Measurements from ENCODE around the gene LHX1.

LHX1 gene

DNA sequence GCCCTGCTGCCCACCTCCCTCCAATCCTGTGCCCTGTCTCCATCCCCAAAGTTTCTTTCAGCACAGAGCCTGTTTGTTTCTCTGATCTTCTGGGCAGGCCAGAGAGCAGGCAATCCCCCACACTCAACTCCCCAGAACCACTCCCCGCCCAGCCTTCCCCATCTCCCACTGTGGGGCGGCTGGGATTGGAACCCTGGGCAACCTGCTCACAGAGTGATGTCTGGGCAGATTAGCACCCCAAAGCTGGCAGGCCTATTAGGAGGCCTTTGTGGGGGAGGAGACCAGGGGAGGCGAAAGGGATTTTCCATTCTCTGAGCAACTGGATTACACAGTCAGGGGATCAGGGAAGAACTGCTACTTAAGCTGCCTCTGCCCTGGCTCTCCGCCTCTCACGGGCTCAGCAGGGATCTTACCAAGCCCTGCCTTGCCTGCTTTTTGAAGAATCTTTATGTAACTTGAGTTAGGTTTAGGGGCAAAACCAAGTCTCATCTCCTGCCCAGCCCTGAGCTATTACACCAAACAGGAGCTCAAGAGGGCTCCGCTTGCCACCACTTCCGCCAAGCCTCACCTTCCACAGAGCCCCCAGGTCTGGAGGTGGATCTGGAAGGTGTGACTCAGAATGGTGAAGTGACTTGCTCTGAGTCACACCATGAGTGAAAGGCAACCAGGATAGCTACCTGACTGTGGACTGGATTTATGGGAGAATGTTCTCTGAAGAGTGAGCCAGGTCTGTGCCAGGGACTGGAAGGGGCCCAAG lies 16.0 kb upstream of the LHX1 start:
- peak; percentile 17 for DNase-seq (ENCODE audit: low read depth, low spot score)

DNA sequence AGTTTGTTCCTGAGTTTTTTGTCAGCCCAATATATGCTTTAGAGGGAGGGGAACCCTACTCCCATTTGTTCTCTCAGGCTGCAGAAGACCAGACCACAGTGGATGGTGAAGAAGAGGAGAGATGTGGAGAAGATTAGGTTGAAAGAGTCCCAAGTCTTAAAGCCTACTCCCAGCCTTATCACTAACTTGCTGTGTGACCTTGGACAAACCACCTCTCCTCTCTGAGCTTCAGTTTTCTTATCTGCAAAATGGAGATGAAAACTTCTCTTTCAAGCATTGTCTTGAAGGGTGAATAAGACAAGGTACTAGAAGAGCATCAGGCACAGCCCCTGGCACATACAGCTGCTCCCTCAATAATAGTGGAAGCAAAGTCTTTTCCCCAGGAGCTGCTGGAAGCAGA lies 15.1 kb upstream of the LHX1 start:
- no peak for DNase-seq (ENCODE audit: low read depth, low spot score)

DNA sequence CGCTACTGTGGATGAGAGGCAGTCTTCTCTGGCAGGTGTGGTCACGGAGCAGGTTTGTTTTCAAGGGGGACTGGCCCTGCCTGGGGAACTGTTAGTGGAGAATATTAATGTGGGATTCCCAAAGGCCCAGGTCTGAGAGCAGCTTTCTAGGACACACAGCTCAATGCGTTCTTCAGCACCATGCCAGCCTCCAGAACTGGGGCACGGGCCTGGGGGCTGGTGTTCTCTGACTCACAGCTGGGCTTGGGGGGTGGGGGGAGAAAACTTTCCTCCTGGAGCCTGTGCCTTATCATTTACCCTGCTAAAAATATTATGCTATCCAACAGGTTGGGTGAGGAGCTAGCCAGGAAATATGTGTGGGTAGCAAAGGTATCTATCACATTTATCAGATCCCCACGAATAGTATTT lies 13.5 kb upstream of the LHX1 start:
- DNase-seq (ENCODE audit: low read depth, low spot score): no peak

DNA sequence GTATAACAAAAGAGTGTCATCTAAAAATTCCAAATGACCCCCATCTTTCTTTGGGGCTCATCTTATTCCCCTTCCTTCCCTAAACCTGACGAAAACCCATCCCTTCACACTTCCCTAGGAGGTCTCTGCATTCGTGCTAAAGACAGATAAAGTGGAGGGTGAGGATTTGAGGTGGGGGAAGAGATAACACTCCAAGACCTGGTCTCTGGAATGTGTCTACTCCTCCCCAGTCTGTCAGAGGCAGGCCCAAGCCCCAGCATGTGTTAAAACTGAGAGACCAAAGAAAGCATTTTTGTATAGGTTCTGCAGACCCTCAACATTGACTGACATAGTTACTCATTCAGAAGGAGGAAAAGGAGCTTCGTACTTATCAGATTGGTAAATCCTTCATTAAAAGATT lies 11.0 kb upstream of the LHX1 start:
- DNase-seq (ENCODE audit: low read depth, low spot score): no peak

DNA sequence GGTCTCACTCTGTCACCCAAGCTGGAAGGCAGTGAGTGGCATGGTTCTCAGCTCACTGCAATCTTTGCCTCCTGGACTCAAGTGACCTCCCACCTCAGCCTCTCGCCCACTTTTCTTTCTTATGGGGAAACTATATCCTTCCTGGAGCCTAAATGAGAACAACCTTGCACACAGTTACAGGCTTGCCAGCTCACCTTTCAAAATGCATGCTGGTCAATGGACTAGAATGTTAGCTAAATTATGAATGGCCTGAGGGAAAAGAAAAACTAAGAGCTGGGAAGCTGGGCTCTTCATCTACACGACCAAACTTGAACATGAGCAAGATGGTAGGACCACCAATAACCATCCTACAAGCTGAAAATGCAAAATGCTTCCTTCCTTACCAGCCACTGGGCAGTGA lies 10.6 kb upstream of the LHX1 start:
- no peak for DNase-seq (ENCODE audit: low read depth, low spot score)

DNA sequence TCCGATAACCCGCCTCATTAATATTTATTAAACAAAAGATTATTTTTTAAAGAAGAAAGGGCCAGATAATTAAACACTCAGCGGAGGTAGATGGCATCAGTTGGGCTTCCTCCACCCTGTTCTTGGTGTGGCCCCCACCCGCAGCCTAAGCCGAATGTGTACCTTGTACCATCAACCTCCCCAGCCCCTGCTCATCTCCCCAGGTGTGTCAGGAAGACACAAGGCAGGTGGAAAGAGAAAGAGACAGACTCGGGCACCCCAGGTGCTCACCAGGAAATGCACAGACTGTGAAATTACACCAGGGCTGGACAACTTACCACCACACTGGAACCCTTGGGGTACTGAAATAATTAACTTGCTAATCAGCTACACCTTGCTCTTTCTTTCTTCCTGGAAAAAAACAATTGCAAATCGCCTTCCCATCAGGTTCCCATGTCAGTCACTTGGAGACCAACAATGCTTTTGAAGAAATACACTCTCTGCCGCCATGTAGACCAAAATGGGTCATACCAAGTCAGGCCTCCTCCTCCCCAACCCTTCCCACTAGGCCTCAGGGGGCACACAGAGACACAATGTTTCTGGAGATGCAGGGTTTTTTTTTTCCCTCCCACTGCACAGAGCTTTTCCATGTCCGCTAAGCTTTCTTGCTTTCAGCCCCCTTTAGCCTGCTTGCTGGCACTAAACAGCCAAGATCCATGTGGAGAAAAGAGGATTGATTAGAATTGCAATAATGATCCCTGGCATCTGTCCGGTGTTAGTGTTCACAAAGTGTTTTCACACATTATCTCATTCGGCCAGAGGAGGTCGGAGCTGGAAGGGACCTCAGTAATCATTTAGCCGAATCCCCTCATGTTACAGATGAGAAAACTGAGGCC lies 8.6 kb upstream of the LHX1 start:
- DNase-seq (ENCODE audit: low read depth, low spot score): no peak

DNA sequence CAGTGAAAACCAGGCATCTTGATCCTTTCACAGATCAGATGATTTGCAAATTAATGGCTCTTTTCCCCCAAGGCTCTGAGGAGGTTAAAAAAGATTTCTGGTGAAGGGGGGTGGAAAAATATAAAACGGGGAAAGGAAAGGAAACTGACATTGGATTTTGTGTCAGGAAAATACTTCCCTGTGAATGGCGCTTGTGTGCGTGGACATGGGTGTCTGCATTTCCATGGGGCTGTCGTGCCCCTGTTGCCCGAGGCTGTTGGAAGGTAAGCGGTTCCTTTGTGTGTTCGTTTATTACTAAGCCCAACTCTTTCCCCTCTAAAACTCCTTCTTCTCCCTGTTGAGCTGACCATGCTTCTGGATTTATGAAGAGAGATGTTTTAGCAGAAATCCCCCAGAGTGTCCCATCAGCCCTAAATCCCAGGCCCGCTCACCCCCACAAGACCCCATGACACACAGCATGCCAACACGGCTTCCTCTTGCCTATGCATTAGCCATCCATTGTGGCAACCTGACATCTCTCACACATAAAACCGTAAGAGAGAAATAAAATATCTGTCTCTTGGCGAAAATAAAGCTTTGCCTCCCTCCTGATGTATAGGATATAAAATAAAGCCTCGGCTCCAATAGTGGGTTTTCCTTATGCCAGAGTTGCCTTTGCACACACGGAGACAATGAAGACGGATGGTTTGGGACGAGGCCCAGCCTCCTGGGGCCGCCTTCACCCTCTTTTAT lies 7.3 kb upstream of the LHX1 start:
- no peak for DNase-seq (ENCODE audit: low read depth, low spot score)

DNA sequence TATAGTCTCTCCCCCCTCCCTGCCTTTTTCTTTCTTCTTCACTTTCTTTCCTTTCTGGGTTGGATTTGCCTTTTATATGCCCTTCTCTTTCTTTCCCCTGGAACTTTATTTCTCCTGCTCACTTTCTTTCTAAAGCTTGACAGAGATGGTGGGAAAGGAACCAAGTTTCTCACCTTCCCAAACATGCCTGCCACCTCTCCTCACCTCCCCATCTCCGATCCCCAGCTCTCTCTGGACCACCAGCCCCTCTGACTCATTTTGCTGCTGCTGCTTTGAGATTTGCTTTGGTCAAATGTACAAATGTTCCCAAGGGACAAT lies 6.7 kb upstream of the LHX1 start:
- DNase-seq (ENCODE audit: low read depth, low spot score): no peak

DNA sequence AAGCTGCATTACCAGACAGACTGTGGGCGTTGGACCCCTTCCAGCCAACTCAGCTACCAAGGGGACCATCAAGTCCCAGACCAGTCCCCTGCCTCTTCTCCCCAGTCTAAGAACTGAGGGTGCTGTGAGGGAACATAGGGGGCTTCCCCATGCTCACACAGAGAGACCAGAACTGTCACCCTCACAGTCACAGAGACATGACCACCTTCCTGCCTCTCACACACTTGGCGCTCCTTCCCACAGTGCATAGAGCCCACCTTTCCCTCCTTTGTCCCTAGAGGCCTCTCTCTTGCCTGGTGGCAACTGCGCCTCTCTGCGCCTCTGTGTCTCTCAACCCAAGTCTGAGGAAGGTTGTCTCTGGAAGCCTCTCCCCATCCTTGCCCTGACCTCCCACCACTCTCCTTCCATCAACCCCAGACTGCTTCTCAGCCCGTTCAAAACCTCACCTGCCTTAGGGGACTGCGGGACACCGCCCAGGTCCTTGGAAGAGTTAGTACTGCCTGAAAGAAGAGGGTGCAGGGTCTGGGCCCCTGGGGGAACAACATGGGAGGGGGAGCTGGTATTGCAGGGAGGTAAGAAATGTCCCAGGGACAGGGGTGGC lies 6.1 kb upstream of the LHX1 start:
- DNase-seq (ENCODE audit: low read depth, low spot score): no peak

DNA sequence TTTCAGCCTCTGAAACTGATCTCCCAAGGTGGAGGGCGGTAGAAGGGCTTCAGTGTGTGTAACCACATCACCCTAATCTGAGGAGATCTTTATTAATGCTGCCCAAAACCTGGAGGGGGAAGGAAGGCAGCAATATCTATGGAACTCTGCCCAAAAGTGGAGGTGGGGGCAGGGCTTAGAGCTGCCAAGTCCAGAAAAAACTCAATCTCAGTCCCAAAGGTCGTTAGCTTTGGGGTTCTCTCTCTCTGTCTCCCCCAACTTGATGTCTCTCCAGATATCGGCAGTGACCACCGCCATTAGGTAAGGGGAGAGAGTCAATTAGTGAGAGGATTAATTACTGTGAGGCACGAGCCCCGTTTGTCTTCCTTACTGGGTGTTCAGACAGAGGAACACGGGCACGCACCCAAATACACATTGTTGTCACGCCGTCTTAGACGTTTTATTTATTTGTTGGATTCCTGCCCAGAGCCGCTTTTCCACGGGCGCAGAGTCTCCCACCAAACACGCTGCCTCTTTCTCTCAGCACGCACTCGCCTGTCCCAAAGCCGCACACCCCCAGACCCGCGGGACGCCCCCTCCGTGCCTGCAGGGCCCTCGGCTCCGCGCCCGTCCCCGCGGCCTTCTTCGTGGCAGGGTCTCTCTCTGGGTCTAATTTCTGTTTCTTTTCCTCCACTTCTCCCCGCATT lies 5.4 kb upstream of the LHX1 start:
- DNase-seq (ENCODE audit: low read depth, low spot score): no peak

DNA sequence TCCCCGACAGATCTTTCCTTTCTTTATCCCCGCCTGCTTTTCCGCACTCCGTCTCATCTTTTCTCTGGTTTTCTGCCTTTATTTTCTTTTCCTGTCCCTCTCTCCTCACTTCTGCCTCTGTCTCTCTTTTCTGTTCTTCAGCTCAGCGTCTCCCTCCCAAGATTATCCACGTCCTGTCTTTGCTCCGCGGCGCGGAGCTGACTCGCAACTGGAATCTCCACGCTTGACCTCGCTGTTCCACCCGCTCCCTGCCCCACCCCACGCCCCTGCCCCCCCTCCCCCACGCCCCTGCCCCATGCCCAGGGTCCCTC lies 4.9 kb upstream of the LHX1 start:
- DNase-seq (ENCODE audit: low read depth, low spot score): no peak

DNA sequence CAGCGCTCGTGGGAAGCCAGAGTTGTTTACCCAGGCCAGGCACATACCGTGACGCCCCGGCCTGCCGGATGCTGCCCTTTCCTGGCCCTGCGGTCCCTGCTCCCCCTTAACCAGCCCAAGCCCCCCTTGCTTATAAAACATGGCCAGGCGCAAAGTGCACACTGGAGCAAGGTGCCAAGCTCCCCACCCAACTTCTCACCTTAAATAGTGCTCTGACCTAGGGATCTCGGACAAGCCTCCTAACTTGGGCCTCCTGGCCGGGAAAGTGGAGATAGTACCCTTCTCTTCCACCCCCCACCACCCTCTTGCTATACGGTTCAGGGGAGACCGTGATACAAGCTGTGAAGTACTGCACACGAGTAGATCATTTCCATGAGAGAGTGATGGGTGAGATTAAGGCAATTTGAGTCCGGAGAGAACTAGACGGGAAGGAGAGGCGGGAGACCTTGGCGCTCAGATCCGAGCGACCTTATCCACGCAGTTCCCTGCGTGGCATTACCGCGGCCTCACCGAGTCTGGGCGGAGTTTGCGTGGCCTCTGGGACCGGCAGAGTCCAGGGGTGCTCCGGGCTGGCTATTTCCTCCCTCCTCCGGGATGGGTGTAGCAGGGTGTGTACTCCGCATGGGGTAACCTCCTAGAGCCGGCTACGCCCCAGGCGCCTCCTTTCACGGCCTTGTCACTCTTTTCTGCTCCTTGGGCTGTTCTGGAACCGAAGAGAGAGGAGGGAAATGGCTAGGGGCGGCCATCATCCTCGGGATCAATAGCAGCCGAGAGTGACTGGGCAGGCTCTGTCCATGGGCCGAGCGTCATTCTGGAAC lies 4.4 kb upstream of the LHX1 start:
- no peak for DNase-seq (ENCODE audit: low read depth, low spot score)

DNA sequence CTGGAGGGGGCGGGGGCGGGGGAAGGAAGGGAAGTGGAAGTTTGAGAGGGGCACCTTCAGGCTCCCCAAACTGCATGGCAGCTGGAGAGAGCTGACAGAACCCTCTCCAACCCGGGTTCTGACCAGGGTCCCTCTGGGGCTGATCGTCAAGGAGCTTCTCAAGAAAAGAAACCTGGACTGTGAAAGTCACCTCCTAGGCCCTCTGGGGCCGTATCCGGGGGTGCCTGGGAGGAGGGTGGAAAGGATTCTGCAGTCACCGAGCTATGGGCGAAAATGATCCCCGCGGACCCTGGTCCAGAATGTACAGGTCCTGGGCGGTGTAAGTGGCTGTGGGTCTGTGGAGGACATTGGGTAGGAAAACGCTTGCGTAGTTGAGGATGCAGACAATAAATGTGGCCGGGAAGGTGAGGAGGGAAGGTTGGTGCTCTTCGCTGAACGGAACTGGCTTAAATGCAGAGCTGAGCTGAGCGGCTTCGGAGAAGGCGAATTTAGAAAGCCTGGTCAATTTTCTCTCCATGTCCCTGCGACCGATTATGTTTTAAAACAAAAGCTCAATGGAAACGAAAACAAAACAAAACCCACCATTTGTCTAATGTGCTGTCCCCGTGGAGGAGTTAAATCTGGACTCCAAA lies 3.6 kb upstream of the LHX1 start:
- no peak for DNase-seq (ENCODE audit: low read depth, low spot score)

DNA sequence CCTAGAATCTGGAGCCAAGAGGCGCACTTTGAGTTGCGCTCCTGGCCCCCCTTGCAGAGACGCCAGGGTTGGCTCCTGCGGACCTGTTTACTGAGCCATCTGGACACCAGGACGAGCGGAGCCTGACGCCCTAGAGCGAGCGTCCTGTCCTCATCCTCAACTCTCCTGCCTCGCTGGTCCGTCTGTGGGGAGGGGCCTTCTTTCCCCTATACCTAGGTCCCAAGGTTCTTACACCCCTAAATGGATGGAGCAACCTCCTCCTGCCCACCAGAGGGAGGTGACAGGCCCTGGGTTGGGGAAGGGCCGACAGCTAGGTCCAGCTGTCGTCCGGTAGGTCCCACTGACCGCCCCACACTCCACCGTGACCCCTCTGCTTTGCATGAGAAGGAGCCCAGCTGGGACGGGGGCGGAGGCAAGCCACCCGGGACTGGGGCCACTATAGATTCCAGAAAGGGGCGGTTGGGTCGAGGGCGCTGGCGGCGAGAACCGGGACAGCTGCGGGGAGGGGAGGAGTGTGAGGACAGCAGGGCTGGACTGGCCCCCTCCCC lies 3.1 kb upstream of the LHX1 start:
- no peak for DNase-seq (ENCODE audit: low read depth, low spot score)

DNA sequence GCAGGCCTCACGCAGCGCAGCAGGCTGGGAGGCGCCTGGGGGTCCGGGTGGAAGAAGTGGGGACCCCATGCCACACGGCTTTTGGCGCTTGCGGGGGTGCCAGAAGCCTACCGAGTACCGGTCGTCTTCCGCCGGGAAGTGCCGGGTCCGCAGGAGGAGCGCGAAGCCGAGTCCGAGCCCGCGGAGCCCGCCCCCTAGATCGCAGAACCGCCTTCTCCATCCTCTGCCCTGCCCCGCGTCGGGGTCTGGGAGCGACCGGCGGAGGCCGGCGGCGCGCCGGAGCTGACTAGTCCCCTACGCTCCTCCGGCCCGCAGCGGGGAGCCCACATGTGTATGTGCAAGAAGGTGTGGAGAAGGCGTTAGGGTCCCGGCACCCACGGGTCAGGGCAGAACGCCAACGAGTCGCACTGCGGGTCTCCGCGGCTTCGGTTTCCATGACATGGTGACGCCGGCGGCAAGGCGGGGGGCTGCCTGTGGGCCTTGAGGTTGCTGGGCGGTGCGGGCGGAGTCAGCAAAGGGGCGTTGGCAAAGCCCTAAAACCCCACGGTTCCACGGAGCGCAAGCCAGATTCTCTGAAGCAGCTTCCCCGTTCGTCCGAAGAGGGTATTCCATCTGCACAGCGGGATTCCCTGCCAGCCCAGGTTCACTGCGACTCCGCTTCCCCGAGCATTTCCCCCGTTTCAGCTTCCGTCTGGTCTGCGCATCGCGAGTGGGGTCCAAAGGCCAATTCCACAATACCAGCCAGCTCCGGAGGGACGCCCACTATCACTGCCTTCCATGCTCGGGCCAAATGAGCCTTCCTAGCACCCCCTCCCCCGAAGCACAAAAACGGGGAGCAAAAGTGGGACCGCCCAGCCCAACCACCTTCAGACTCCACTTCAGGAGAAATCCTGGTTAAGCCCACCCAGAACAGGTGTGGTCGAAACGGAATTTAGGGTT lies 2.3 kb upstream of the LHX1 start:
- no peak for DNase-seq (ENCODE audit: low read depth, low spot score)

DNA sequence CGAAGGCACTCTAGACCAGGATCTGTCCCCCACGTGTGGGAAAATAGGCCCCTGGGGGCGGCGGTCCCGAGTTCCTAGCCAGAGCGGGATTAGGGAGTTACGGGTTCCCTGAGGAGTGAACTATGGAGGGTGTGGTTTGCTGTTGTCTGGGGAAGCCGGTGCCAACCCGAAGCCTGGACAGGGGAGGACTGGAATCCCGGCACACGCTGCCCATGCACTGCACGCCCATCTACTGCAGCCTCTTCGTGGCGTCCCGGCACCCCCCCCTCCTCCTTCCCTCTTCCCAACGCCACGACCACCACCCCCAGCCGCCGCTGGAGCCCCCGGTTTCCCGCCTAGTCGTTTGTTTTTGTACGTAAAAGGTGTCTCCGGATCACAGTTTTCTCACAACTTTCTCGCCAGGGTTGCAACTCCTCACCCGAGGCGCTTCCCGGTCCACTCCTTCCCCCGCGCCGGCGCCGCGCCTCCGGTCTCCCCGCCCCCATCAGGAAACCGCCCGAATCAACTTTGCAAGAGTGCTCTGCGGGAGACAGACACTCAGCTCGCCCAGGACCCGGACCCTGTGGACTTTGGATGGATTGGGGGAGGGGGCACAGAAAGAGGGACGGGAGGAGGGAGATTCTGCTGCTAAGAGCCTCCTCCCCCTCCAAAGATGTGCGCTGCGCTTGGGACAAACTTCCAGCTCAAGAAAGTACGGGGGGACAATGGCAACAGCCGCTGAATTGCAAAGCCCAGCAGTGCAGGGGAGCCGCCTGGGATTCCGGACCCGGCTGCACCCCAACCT lies 1.4 kb upstream of the LHX1 start:
- no peak for DNase-seq (ENCODE audit: low read depth, low spot score)

DNA sequence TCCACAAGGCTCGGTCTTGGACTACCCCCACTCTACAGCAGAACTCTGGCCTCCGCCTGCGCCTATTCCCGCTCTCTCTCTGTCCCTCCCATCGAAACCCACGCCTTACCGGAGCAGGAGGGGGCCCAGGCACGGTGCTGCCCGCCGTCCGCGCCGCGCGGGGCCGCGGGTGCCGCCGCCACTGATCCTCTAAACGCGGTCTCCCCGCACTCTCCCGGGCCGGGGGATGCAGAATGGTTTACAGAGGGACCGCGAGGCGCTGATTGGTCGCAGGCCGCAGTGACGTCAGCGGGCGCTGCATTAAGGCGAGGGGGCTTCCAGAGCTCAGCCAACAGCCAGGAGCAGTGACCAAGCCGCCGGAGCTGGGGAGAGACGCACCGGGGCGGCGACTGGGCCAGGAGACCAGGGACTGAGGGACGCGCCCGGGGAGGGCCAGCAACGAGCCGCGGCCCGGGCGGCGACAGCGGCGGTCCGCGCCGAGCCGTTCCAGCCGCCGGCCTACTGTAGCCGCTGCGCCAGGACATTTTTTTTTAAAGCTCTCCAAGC lies 747 bp upstream of the LHX1 start:
- DNase-seq (ENCODE audit: low read depth, low spot score): no peak

Data from activated naive CD8-positive, alpha-beta T cell treated with anti-CD3 and anti-CD28 coated beads, Interleukin-2, amount 50 U/mL, for 16 hours (primary cell).